Right lung (tissue), 10 donors: ENCODE data around the gene UTP18. TPM values are rescaled to one million over a fixed set of nuclear protein-coding genes. Genes with fewer than 3 reads are reported as not detected.
A peak's percentile ranks its signal among the peaks of the same experiment; 100 is the strongest.
"Not testable (repeated sequence)": the region's sequence is repeated elsewhere in the genome, so short reads cannot be mapped to it uniquely, and the experiment has no call there.

Source experiments
- DNase-seq, 2 donors: peaks; one replicate each; pipeline ENCODE4 v3.0.0-alpha.2; 2013
- long read RNA-seq, 8 donors: transcript quantifications; one replicate each; lab custom pipeline, GENCODE V29; 2026
- polyA plus RNA-seq, 5 donors: library from polyadenylated mRNA; unstranded; fragments of 120-200 nt; gene quantifications; one replicate each; pipeline versions ENCODE4 v1.2.1 to v1.2.3, GENCODE V29; 2013; ENCODE audit warnings: inconsistent platforms in 1 of 5, low replicate concordance in 1 of 5; ENCODE audit not compliant: insufficient read length in 5 of 5, insufficient read depth in 1 of 5

Gene UTP18
- 10 to 100 TPM; 35.9 to 49.2 (median 37.5) TPM for polyA plus RNA-seq
- long read RNA-seq, donor 1, transcript UTP18-201 (14 exons, 1,894 nt) = major isoform, 14 of 26 reads
- long read RNA-seq, donor 1, partial matches to known transcripts = 10 of 26 reads
- long read RNA-seq, donor 1, other reads (novel, unspliced or antisense) = 0 of 26 reads
- long read RNA-seq, donor 2, transcript UTP18-201 (14 exons, 1,894 nt) = major isoform, 5 of 5 reads
- long read RNA-seq, donor 2, partial matches to known transcripts = 0 of 5 reads
- long read RNA-seq, donor 2, other reads (novel, unspliced or antisense) = 0 of 5 reads
- long read RNA-seq, donor 3, transcript UTP18-201 (14 exons, 1,894 nt) = major isoform, 10 of 15 reads
- long read RNA-seq, donor 3, partial matches to known transcripts = 5 of 15 reads
- long read RNA-seq, donor 3, other reads (novel, unspliced or antisense) = 0 of 15 reads
- long read RNA-seq, donor 4, transcript UTP18-201 (14 exons, 1,894 nt) = major isoform, 7 of 7 reads
- long read RNA-seq, donor 4, partial matches to known transcripts = 0 of 7 reads
- long read RNA-seq, donor 4, other reads (novel, unspliced or antisense) = 0 of 7 reads
- long read RNA-seq, donor 5, transcript UTP18-201 (14 exons, 1,894 nt) = major isoform, 9 of 17 reads
- long read RNA-seq, donor 5, partial matches to known transcripts = 7 of 17 reads
- long read RNA-seq, donor 5, other reads (novel, unspliced or antisense) = 0 of 17 reads
- long read RNA-seq, donor 6, transcript UTP18-201 (14 exons, 1,894 nt) = major isoform, 11 of 12 reads
- long read RNA-seq, donor 6, partial matches to known transcripts = 0 of 12 reads
- long read RNA-seq, donor 6, other reads (novel, unspliced or antisense) = 0 of 12 reads
- long read RNA-seq, donor 7, transcript UTP18-201 (14 exons, 1,894 nt) = major isoform, 14 of 20 reads
- long read RNA-seq, donor 7, partial matches to known transcripts = 5 of 20 reads
- long read RNA-seq, donor 7, other reads (novel, unspliced or antisense) = 0 of 20 reads
- long read RNA-seq, donor 8, transcript UTP18-201 (14 exons, 1,894 nt) = major isoform, 5 of 6 reads
- long read RNA-seq, donor 8, partial matches to known transcripts = 0 of 6 reads
- long read RNA-seq, donor 8, other reads (novel, unspliced or antisense) = 0 of 6 reads

GRCh38 chr17:51260237-51261023, at the start of gene UTP18:
UTP18 (plus strand) TSS chr17:51260546; CDS start chr17:51260585, 39 bp downstream.
- DNase-seq = peak; percentile 97 to 98

- DNase-seq = no peak
These were observed 45.4 kb upstream of the UTP18 start for GRCh38 chr17:51214920-51215319.

GRCh38 chr17:51217946-51218345, 42.4 kb upstream of the UTP18 start:
- no peak for DNase-seq

GRCh38 chr17:51221322-51221721, 39.0 kb upstream of the UTP18 start:
- no peak for DNase-seq

- DNase-seq = no peak
These were observed 35.7 kb upstream of the UTP18 start for GRCh38 chr17:51224402-51225262.

GRCh38 chr17:51225523-51225922, 34.8 kb upstream of the UTP18 start:
- not testable (repeated sequence) for DNase-seq

- no peak for DNase-seq
These were observed 32.2 kb upstream of the UTP18 start for GRCh38 chr17:51228161-51228560.

- DNase-seq = no peak
These were observed 30.5 kb upstream of the UTP18 start for GRCh38 chr17:51229889-51230288.

- DNase-seq = no peak
These were observed 30.0 kb upstream of the UTP18 start for GRCh38 chr17:51230306-51230705.

- DNase-seq = no peak
These were observed 28.3 kb upstream of the UTP18 start for GRCh38 chr17:51231999-51232398.

GRCh38 chr17:51234162-51234561, 26.2 kb upstream of the UTP18 start:
- no peak for DNase-seq

- DNase-seq = no peak
These were observed 22.0 kb upstream of the UTP18 start for GRCh38 chr17:51238255-51238887.

- DNase-seq = no peak
These were observed 20.1 kb upstream of the UTP18 start for GRCh38 chr17:51240275-51240674.

- no peak for DNase-seq
These were observed 16.3 kb upstream of the UTP18 start for GRCh38 chr17:51244041-51244440.

- no peak for DNase-seq
These were observed 14.8 kb upstream of the UTP18 start for GRCh38 chr17:51245535-51245934.

- DNase-seq = no peak
These were observed 10.0 kb upstream of the UTP18 start for GRCh38 chr17:51250314-51250840.

- DNase-seq = no peak
These were observed 9.3 kb upstream of the UTP18 start for GRCh38 chr17:51251010-51251409.

GRCh38 chr17:51255673-51256072, 4.7 kb upstream of the UTP18 start:
- DNase-seq = no peak

GRCh38 chr17:51256101-51256500, 4.2 kb upstream of the UTP18 start:
- no peak for DNase-seq
